ENCODE measurements around the gene MAGEB10. TPM values are rescaled to one million over a fixed set of nuclear protein-coding genes. Genes with fewer than 3 reads are reported as not detected.
"Not testable (repeated sequence)": the region's sequence is repeated elsewhere in the genome, so short reads cannot be mapped to it uniquely, and the experiment has no call there.

MAGEB10 gene
- total RNA-seq, 4 donors from 2014 or later: not detected

DNA sequence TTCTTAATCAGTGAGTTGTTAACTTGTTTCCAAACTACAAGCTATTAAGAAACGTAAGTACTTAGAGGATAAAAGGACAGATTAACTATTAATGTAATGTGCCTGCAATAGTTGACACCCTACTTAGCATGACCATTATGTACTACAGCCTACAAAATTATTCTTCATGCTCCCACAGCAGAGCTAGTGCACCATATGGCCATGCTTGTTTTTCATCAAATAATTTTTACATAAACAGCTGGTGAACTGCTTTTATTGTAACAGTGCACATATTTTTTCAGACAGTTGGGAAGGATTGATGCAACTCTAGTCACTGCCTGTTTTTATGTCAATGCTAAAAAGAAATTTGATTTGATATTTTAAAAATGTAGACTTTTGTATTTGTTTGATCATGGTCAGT is 10.2 kb upstream of the MAGEB10 start:
- H3K36me3 ChIP-seq: no peaks in the 10 kb centered on the region
- TF ChIP-seq POLR2AphosphoS5 (IDR thresholded peaks at IDR 0.05) (no peak), POLR2A (IDR thresholded peaks at IDR 0.05) (no peak), EP300 (IDR thresholded peaks at IDR 0.05) (no peak)
- TF ChIP-seq, protein P1, sequence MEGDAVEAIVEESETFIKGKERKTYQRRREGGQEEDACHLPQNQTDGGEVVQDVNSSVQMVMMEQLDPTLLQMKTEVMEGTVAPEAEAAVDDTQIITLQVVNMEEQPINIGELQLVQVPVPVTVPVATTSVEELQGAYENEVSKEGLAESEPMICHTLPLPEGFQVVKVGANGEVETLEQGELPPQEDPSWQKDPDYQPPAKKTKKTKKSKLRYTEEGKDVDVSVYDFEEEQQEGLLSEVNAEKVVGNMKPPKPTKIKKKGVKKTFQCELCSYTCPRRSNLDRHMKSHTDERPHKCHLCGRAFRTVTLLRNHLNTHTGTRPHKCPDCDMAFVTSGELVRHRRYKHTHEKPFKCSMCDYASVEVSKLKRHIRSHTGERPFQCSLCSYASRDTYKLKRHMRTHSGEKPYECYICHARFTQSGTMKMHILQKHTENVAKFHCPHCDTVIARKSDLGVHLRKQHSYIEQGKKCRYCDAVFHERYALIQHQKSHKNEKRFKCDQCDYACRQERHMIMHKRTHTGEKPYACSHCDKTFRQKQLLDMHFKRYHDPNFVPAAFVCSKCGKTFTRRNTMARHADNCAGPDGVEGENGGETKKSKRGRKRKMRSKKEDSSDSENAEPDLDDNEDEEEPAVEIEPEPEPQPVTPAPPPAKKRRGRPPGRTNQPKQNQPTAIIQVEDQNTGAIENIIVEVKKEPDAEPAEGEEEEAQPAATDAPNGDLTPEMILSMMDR (IDR thresholded peaks at IDR 0.05): no peak
- no peaks in the 10 kb centered on the region for H3K4me1 ChIP-seq
- no peak overlapping the region for H3K27ac ChIP-seq
- no peaks in the 10 kb centered on the region for H3K9me3 ChIP-seq
- no peak for ATAC-seq
- no peak overlapping the region for H3K4me3 ChIP-seq
- WGBS, 2 donors (ENCODE audit: low coverage in 1 of 2): 33 to 50% methylated on average over 1 of the region's 1 CpG
- no peaks in the 10 kb centered on the region for H3K27me3 ChIP-seq

DNA sequence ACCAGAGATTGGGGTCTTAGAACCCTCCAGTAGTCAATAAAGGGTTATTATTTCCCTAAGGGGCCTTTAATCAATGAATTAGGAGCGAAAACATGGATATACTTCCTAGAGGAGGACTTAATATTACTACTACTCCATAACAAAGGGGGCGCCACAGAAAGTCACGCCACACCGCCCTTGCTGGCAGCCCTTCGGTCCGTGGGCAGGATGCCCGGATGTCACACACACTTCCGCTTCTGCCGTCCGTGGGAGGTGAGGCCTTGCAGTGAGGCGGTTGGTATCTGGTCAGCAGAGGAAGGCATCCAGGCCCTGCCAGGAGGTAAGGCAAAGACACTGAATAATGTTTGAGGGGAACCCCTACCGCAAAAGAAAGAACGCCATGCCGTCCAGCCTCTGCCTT is 436 bp downstream of the MAGEB10 start:
- H3K4me3 ChIP-seq: no peak overlapping the region

DNA sequence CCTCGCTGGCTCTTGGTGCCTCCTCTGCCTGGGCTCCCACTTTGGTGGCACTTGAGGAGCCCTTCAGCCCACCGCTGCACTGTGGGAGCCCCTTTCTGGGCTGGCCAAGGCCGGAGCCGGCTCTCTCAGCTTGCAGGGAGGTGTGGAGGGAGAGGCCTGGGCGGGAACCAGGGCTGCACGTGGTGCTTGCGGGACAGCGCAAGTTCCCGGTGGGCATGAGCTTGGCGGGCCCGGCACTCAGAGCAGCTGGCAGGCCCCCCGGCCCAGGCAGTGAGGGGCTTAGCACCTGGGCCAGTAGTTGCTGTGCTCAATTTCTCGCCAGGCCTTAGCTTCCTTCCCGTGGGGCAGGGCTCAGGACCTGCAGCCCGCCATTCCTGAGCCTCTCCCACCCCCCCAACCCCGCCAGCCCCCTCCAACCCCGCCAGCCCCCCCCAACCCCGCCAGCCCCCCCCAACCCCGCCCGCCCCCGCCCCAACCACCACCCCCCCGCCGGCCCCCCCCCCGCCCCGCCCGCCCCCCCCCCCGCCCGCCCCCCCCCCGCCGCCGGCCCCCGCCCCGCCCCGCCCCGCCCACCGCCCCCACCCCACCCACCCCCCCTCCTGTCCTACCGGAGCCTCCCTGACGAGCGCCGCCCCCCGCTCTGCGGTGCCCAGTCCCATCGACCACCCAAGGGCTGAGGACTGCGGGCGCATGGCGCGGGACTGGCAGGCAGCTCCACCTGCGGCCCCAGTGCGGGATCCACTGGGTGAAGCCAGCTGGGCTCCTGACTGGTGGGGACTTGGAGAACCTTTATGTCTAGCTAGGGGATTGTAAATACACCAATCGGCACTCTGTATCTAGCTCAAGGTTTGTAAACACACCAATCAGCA is 1.4 kb downstream of the MAGEB10 start:
- WGBS, 2 donors (ENCODE audit: low coverage in 1 of 2): no CpG with 5 or more reads among the region's 50 CpGs
- H3K9me3 ChIP-seq, H3K36me3 ChIP-seq, H3K27ac ChIP-seq, H3K4me1 ChIP-seq, ATAC-seq, H3K4me3 ChIP-seq, H3K27me3 ChIP-seq: not testable (repeated sequence)

More for the DNA sequence above, 436 bp downstream of the MAGEB10 start:
- Histone ChIP-seq H3K27ac (no peak overlapping the region), H3K36me3 (no peaks in the 10 kb centered on the region), H3K9me3 (no peaks in the 10 kb centered on the region), H3K27me3 (no peaks in the 10 kb centered on the region), H3K4me1 (no peaks in the 10 kb centered on the region)
- ATAC-seq: no peak
- TF ChIP-seq, protein P1 (IDR thresholded peaks at IDR 0.05): no peak
- TF ChIP-seq EP300 (IDR thresholded peaks at IDR 0.05) (no peak), POLR2A (IDR thresholded peaks at IDR 0.05) (no peak), POLR2AphosphoS5 (IDR thresholded peaks at IDR 0.05) (no peak)
- WGBS, 2 donors (ENCODE audit: low coverage in 1 of 2): 89% methylated on average over 12 of the region's 14 CpGs; no CpG with 5 or more reads in 1 of the 2 donors

DNA sequence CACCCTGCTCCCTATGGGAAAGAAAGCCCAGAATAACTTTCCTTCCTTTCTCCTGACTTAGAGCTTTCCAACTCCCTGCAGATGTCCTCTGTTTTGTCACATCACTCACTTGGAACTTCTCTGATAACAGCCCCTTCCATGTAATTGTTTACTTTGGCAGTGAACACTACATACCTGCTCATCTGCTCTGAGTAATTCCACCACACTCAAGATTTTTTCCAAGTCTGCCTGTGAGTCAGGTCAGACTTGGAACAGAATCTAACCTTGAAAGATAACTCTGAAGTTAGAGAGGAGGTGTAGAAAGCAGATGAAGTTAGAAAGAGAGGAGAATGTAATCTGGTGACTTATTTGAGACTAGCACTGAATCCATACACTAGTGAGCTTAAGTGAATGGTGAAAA is 7.4 kb downstream of the MAGEB10 start:
- H3K9me3 ChIP-seq: no peaks in the 10 kb centered on the region
- H3K4me1 ChIP-seq: no peaks in the 10 kb centered on the region
- no peaks in the 10 kb centered on the region for H3K27me3 ChIP-seq
- TF ChIP-seq POLR2A (IDR thresholded peaks at IDR 0.05): no peak
- TF ChIP-seq POLR2AphosphoS5 (IDR thresholded peaks at IDR 0.05): no peak
- TF ChIP-seq, protein P1 (IDR thresholded peaks at IDR 0.05): no peak
- no peak for TF ChIP-seq EP300 (IDR thresholded peaks at IDR 0.05)
- no peak overlapping the region for H3K27ac ChIP-seq
- H3K36me3 ChIP-seq: no peaks in the 10 kb centered on the region
- no peak for ATAC-seq
- H3K4me3 ChIP-seq: no peak overlapping the region

DNA sequence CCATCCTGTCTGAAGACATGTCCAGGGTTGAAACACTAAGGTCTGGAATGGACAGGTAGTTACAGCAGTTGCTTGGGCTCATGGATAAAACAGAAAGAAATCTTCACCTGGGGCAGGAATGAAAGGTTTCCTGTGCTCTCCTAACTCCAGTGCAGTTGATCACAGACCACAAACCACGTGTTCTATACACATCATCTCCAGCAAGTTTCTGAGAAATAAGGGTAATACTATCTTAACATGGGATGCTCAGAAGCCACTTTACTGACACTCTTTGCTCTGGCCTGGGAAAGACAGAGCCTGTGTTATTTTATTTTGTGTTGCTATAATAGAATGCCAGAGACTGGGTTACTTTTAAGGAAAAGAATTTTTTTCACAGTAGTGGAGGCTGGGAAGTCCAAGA is 16.0 kb downstream of the MAGEB10 start:
- H3K36me3 ChIP-seq: no peaks in the 10 kb centered on the region
- no peaks in the 10 kb centered on the region for H3K4me1 ChIP-seq
- TF ChIP-seq EP300 (IDR thresholded peaks at IDR 0.05) (no peak), POLR2AphosphoS5 (IDR thresholded peaks at IDR 0.05) (no peak), POLR2A (IDR thresholded peaks at IDR 0.05) (no peak)
- TF ChIP-seq, protein P1 (IDR thresholded peaks at IDR 0.05): no peak
- WGBS, 2 donors (ENCODE audit: low coverage in 1 of 2): 63 to 75% methylated on average over 1 of the region's 1 CpG
- no peak for ATAC-seq
- H3K4me3 ChIP-seq: no peak overlapping the region
- H3K9me3 ChIP-seq: no peaks in the 10 kb centered on the region
- H3K27ac ChIP-seq: no peak overlapping the region
- H3K27me3 ChIP-seq: no peaks in the 10 kb centered on the region
